Hepatic stellate cell (primary cell): ENCODE measurements around the gene CD81.

Source experiments
- DNase-seq: peaks from one replicate; pipeline ENCODE4 v3.0.0; 2011; ENCODE audit warnings: low spot score

The CD81 gene

GRCh38 chr11:2439820-2440219 lies 62.7 kb downstream of the CD81 start:
- DNase-seq = no peak

- no peak for DNase-seq
Observed at GRCh38 chr11:2440646-2441045, 63.5 kb downstream of the CD81 start.

DNA sequence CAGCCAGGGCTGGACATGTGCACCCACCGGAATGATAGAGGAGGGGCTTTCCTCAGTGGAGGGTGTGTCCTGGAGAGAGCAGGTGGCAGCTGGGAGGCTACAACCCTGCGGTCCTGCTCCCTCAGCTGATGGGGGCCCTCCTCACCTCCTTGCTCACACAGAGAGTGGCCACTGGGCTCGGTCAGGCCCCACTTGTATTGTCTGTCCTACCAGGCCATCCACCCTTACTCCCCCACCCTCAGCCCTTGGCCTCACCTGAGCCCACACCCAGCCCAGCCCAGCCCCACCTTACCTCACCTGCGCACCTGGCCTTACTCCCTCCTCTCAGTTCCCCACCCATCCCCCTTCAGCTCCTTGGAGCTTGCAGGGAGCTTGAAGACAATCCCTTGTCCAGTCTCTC lies 64.1 kb downstream of the CD81 start:
- no peak for DNase-seq

- DNase-seq = no peak
Observed at GRCh38 chr11:2442589-2442988, 65.5 kb downstream of the CD81 start.

- DNase-seq = no peak
Observed at GRCh38 chr11:2443406-2443805, 66.3 kb downstream of the CD81 start.

- no peak for DNase-seq
Observed at GRCh38 chr11:2443881-2444820, 67.0 kb downstream of the CD81 start, which contains the start of gene TRPM5. Gene TRPM5 (minus strand): TSS chr11:2444514. CDS start chr11:2423036, 21,478 bp downstream.

- no peak for DNase-seq
Observed at GRCh38 chr11:2444821-2445745, 68.0 kb downstream of the CD81 start, which contains the start of gene KCNQ1. Gene KCNQ1 (plus strand): TSS chr11:2445008. CDS start chr11:2445099, 91 bp downstream.

GRCh38 chr11:2445746-2446551 lies 68.8 kb downstream of the CD81 start:
- DNase-seq = no peak

- DNase-seq = no peak
Observed at GRCh38 chr11:2446590-2447252, 69.6 kb downstream of the CD81 start.
